Measurements from ENCODE around the gene DNAJC7. TPM values are rescaled to one million over a fixed set of nuclear protein-coding genes. Genes with fewer than 3 reads are reported as not detected.

The DNAJC7 gene
- total RNA-seq, 3 donors from 2014 or later (not counting 1 experiment from before 2014, with no cell fraction given) = 123 to 159 (median 149) TPM

- Mint-ChIP-seq H3K4me3 (peak overlapping the region; percentile 21), H3K27me3 (ENCODE audit: low read depth in 2 of 2) (no peaks in the 10 kb centered on the region), H3K36me3 (no peaks in the 10 kb centered on the region), H3K9me3 (no peaks in the 10 kb centered on the region), H3K4me1 (peaks cover 38 to 48% of the 10 kb centered on the region in 2 donors), H3K27ac (no peak overlapping the region)
- Histone ChIP-seq H3K4me1 (ENCODE audit: control insufficient read depth, insufficient read depth, low read length) (peaks cover 48% of the 10 kb centered on the region), H3K36me3 (ENCODE audit: control insufficient read depth, insufficient read depth, low read length) (peaks cover 22% of the 10 kb centered on the region), H3K4me3 (ENCODE audit: low read length) (no peak overlapping the region), H3K9me3 (ENCODE audit: control insufficient read depth, insufficient read depth, low read length) (no peaks in the 10 kb centered on the region), H3K27me3 (ENCODE audit: control insufficient read depth, insufficient read depth, low read length) (no peaks in the 10 kb centered on the region), H3K27ac (ENCODE audit: low read length) (no peak overlapping the region)
- no peak for ATAC-seq
- intact Hi-C loops (cut with micrococcal nuclease) = no loop called here
- DNase-seq = no peak
- WGBS (ENCODE audit: insufficient coverage) = 96% methylated on average over 7 of the region's 10 CpGs
- no peak for TF ChIP-seq CTCF (IDR thresholded peaks at IDR 0.05)
Measured at GRCh38 chr17:41968676-41969075, 48.6 kb downstream of the DNAJC7 start.

- Histone ChIP-seq H3K36me3 (ENCODE audit: control insufficient read depth, insufficient read depth, low read length) (peaks cover 17% of the 10 kb centered on the region), H3K27ac (ENCODE audit: low read length) (no peak overlapping the region), H3K27me3 (ENCODE audit: control insufficient read depth, insufficient read depth, low read length) (no peaks in the 10 kb centered on the region), H3K4me3 (ENCODE audit: low read length) (no peak overlapping the region), H3K9me3 (ENCODE audit: control insufficient read depth, insufficient read depth, low read length) (no peaks in the 10 kb centered on the region), H3K4me1 (ENCODE audit: control insufficient read depth, insufficient read depth, low read length) (peaks cover 41% of the 10 kb centered on the region)
- intact Hi-C loops (cut with micrococcal nuclease) = loop anchor here (2.0 kb wide), 1 partner anchor 49 kb away; the partner anchor contains the start of gene ACLY
- peaks cover 32 to 42% of the 10 kb centered on the region in 2 donors for H3K4me1 Mint-ChIP-seq
- no peaks in the 10 kb centered on the region for H3K9me3 Mint-ChIP-seq
- DNase-seq (no peak), ATAC-seq (no peak)
- H3K27me3 Mint-ChIP-seq (ENCODE audit: low read depth in 2 of 2) = no peaks in the 10 kb centered on the region
- peak overlapping the region; percentile 36 to 76 for H3K27ac Mint-ChIP-seq
- no peaks in the 10 kb centered on the region for H3K36me3 Mint-ChIP-seq
- no peak for TF ChIP-seq CTCF (IDR thresholded peaks at IDR 0.05)
- H3K4me3 Mint-ChIP-seq = peak overlapping the region; percentile 73
- WGBS (ENCODE audit: insufficient coverage) = 96% methylated on average over 37 of the region's 37 CpGs
Measured at GRCh38 chr17:41967921-41968578, 49.2 kb downstream of the DNAJC7 start.

- H3K36me3 Mint-ChIP-seq = no peaks in the 10 kb centered on the region
- peak overlapping the region; percentile 91 for H3K4me3 ChIP-seq (ENCODE audit: low read length)
- H3K4me1 ChIP-seq (ENCODE audit: control insufficient read depth, insufficient read depth, low read length) = peaks cover 34% of the 10 kb centered on the region
Measured at GRCh38 chr17:41967141-41967920, 49.9 kb downstream of the DNAJC7 start.

More at GRCh38 chr17:41967141-41967920, 49.9 kb downstream of the DNAJC7 start:
- Histone ChIP-seq H3K27me3 (ENCODE audit: control insufficient read depth, insufficient read depth, low read length) (no peaks in the 10 kb centered on the region), H3K27ac (ENCODE audit: low read length) (peak overlapping the region; percentile 67), H3K9me3 (ENCODE audit: control insufficient read depth, insufficient read depth, low read length) (no peaks in the 10 kb centered on the region), H3K36me3 (ENCODE audit: control insufficient read depth, insufficient read depth, low read length) (peaks cover 11% of the 10 kb centered on the region)
- peak in 1 of 2 donors; percentile 57 for DNase-seq
- intact Hi-C loops (cut with micrococcal nuclease) = loop anchor here (2.0 kb wide), 1 partner anchor 49 kb away; the partner anchor contains the start of gene ACLY
- peak in 2 of 3 donors; percentile 1 to 4 for ATAC-seq
- Mint-ChIP-seq H3K27me3 (ENCODE audit: low read depth in 2 of 2) (no peaks in the 10 kb centered on the region), H3K4me1 (peaks cover 25 to 35% of the 10 kb centered on the region in 2 donors), H3K4me3 (peak overlapping the region; percentile 74), H3K9me3 (no peaks in the 10 kb centered on the region), H3K27ac (peak overlapping the region; percentile 18 to 76)
- TF ChIP-seq CTCF (IDR thresholded peaks at IDR 0.05) = no peak
- WGBS (ENCODE audit: insufficient coverage) = 24% methylated on average over 38 of the region's 39 CpGs

Measured in natural killer cell (primary cell).